ENCODE data around the gene HOXC11.

The HOXC11 gene

GRCh38 chr12:54021432-54022013 lies 48.6 kb downstream of the HOXC11 start:
- DNase-seq (ENCODE audit: low read depth, low spot score): no peak

- DNase-seq (ENCODE audit: low read depth, low spot score): no peak
These were observed 50.3 kb downstream of the HOXC11 start for GRCh38 chr12:54022960-54023884.

GRCh38 chr12:54024127-54024526 lies 51.2 kb downstream of the HOXC11 start:
- DNase-seq (ENCODE audit: low read depth, low spot score): no peak

GRCh38 chr12:54024581-54025305 lies 51.8 kb downstream of the HOXC11 start:
- DNase-seq (ENCODE audit: low read depth, low spot score): no peak

DNA sequence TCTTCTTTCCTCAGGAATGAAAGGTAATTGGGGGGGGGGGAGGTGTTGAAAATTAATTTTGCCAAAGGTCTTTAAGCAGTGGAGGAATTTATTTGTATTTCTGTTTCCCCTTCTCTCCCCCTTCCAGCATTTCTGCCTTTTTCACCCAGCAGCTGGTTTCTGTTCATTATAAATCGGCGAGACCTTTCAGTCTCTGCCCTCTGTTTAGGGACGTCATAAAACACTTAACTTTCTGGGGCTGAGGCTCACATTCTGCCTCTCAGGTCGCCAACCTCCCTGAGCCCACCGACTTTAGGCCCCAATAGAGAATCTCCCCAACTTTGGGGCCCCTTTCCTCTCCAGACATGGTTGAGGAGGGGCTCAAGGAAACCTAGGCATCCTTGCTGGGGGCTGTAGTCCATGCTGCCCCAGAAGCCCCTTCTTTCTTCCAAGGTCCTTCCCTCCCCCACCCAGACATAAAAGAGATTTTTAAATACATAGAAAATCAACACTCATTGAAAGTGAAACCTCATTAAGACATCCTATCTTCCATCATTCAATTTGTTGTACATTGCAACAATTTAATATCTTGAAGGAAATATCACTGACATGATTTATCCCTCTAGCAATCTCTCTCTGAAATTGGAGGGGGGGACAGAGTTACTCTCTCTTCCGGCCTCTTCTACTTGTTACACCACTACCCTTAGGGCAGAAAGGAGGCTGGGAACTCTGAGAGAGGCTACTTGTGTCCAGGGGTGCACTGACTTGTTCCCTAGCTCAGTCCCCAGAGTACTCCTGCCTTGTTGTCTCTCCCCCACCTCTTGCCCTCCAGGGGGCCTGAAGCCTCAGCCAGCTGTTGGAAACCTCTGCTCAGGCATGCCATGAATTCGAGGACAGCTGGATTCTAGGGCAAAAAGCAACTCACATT lies 52.8 kb downstream of the HOXC11 start:
- DNase-seq (ENCODE audit: low read depth, low spot score): no peak

DNA sequence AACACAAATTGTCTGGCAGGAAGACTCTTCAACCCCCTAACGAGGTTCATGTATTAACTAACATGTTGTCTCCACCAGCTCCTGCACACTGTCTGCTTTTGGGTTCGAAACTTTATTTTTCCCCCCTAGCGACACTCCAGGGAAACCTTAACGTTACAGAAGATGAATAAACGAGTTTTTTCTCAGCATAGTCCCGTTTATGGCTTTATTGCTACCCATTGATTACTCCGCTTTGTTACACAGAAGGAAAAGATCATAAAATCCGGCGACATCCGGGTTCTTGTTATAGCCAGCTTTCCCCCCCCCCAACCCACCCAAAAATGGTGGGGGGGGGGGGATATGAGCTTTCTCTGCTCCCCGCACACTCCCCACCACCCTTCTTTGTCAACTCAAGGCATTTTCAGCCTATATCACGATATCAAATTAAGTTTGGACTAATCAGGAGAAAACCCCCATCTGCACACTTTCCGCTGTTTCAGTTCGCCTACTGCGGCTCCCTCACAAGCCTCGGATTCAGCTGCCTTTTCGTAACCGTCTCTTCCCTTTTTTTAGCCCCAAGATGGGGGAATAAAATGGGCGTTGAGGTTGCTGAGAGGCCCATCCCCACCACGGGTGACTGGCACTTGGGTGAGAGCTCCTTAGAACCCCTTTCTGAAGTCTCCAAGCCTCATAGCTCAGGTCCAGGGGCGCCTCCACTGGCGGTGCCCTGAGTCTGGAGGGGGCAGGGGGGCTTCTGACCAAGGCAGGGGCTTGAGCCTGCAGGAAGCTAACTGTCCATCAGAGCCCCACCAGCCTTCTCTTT lies 53.9 kb downstream of the HOXC11 start:
- no peak for DNase-seq (ENCODE audit: low read depth, low spot score)
